HepG2 (cell line): ENCODE measurements around the gene ZNF391. TPM values are rescaled to one million over a fixed set of nuclear protein-coding genes. Genes with fewer than 3 reads are reported as not detected.

Source experiments
- ATAC-seq: fragments of 200-7000 bp; cut with Tn5 transposase; 3 replicates; pipeline ENCODE4 v1.9.1; 2020; ENCODE audit warnings: mild to moderate bottlenecking, moderate library complexity
- BruUV-seq: library from RNA; stranded (reverse); fragments of 400-500 nt; replicated peaks from 2 replicates; lab custom pipeline; 2021; lab: Mats Ljungman, UMichigan
- CTCF ChIA-PET: fragments of 300-600 bp; formaldehyde crosslinking; extraction: SDS; loops from one replicate; lab custom pipeline; 2021; ENCODE audit warnings: low total read pairs, inconsistent platforms, low intra/inter-chr PET ratio; lab: Yijun Ruan, JAX
- POLR2A ChIA-PET: fragments of 350-600 bp; sonication (Branson Sonifier 250); formaldehyde crosslinking; loops from one replicate; lab custom pipeline; 2020; ENCODE audit warnings: antibody characterized with exemption, inconsistent platforms; lab: Yijun Ruan, JAX
- DNase-seq: peaks from one replicate; pipeline ENCODE4 v3.0.0-alpha.2; 2015; ENCODE audit warnings: low spot score
- FAIRE-seq: peaks from 3 replicates; lab custom pipeline; 2011; peaks lifted over from hg19 to GRCh38; lab: Jason Lieb, UNC
- H2AFZ ChIP-seq: one replicate; pipeline ENCODE4 v1.6.1; 2011; ENCODE audit warnings: low read length, inconsistent platforms
- H3K27ac ChIP-seq: fragments of 300-600 bp; 3 replicates; pipeline ENCODE4 v1.8.0; 2011; ENCODE audit warnings: mixed run types, mild to moderate bottlenecking, mixed read lengths, low read length, inconsistent platforms; ENCODE audit not compliant: insufficient read depth; ENCODE audit errors: extremely low read length
- H3K27me3 ChIP-seq, 2 experiments: fragments of 200-600 bp in 1 of 2; 2 replicates in 1 of 2; 3 replicates in 1 of 2; pipeline versions ENCODE4 v1.6.0 to v1.8.0; 2011; ENCODE audit warnings: low read length in 2 of 2, mild to moderate bottlenecking in 2 of 2, moderate library complexity in 2 of 2, inconsistent platforms in 1 of 2; ENCODE audit not compliant: insufficient read depth in 2 of 2, control insufficient read depth in 1 of 2
- H3K36me3 ChIP-seq, 2 experiments: fragments of 200-600 bp in 1 of 2; replicated peaks in 1 of 2; 2 replicates in 1 of 2; 3 replicates in 1 of 2; pipeline versions ENCODE4 v1.5.1 to v1.8.0; 2011; ENCODE audit warnings: low read length in 2 of 2, inconsistent platforms in 1 of 2; ENCODE audit not compliant: insufficient read depth in 2 of 2, control insufficient read depth in 1 of 2
- H3K4me1 ChIP-seq: 2 replicates; pipeline ENCODE4 v1.5.1; 2012; ENCODE audit warnings: low read length, inconsistent platforms; ENCODE audit not compliant: insufficient read depth
- H3K4me2 ChIP-seq: 2 replicates; pipeline ENCODE4 v1.6.0; 2011; ENCODE audit warnings: low read depth, low read length, inconsistent platforms
- H3K4me3 ChIP-seq, 3 experiments: fragments of 200-600 bp in 1 of 3; sonication (generic), shearing (Covaris generic) in 1 of 3; replicated peaks in 1 of 3; 2 replicates each; pipeline ENCODE4 v1.5.1; 2011 to 2016; ENCODE audit warnings: low read length in 3 of 3, inconsistent platforms in 2 of 3, low read depth in 2 of 3, mild to moderate bottlenecking in 2 of 3, control low read depth in 1 of 3, mixed read lengths in 1 of 3; ENCODE audit not compliant: insufficient read depth in 1 of 3
- H3K79me2 ChIP-seq: one replicate; pipeline ENCODE4 v1.6.1; 2011; ENCODE audit warnings: low read length, inconsistent platforms; ENCODE audit not compliant: insufficient read depth
- H3K9ac ChIP-seq: 2 replicates; pipeline ENCODE4 v1.6.0; 2011; ENCODE audit warnings: mild to moderate bottlenecking, low read depth, low read length, inconsistent platforms; ENCODE audit not compliant: insufficient read depth
- H3K9me3 ChIP-seq: 2 replicates; pipeline ENCODE4 v1.5.1; 2012; ENCODE audit warnings: mild to moderate bottlenecking, low read length
- H4K20me1 ChIP-seq: 2 replicates; pipeline ENCODE4 v1.6.0; 2011; ENCODE audit warnings: inconsistent platforms, mild to moderate bottlenecking, low read length, moderate library complexity; ENCODE audit not compliant: insufficient read depth
- ARID2 ChIP-seq: sonication (generic); formaldehyde crosslinking; IDR thresholded peaks from 2 replicates; pipeline ENCODE4 v1.8.1; 2022; ENCODE audit warnings: mild to moderate bottlenecking, missing genetic modification reagents, borderline replicate concordance
- ATF7 ChIP-seq, 2 experiments: fragments of 450-650 bp in 1 of 2; sonication (generic) in 1 of 2; formaldehyde crosslinking in 1 of 2; IDR thresholded peaks; 2 replicates each; pipeline versions ENCODE4 v1.4.0 to v1.6.1; 2016 to 2020; ENCODE audit warnings: antibody characterized with exemption in 1 of 2, mild to moderate bottlenecking in 1 of 2, missing genetic modification reagents in 1 of 2
- EZH2 ChIP-seq: conservative IDR thresholded peaks from 2 replicates; pipeline ENCODE4 v1.6.1; 2012; ENCODE audit warnings: mild to moderate bottlenecking, low read depth, low read length, moderate library complexity
- GMEB1 ChIP-seq: sonication (generic); formaldehyde crosslinking; IDR thresholded peaks from 2 replicates; pipeline ENCODE4 v1.5.1; 2020; ENCODE audit warnings: missing genetic modification reagents, mild to moderate bottlenecking, borderline replicate concordance
- IRF1 ChIP-seq: sonication (generic); formaldehyde crosslinking; IDR thresholded peaks from 2 replicates; pipeline ENCODE4 v1.4.0; 2020; ENCODE audit warnings: low read depth, mild to moderate bottlenecking, missing genetic modification reagents
- KDM1A ChIP-seq: IDR thresholded peaks from 2 replicates; pipeline ENCODE4 v1.6.1; 2016; ENCODE audit warnings: missing compliant biosample characterization
- MAFG ChIP-seq: sonication (generic); formaldehyde crosslinking; IDR thresholded peaks from 2 replicates; pipeline ENCODE4 v1.5.1; 2020; ENCODE audit warnings: mild to moderate bottlenecking, missing genetic modification reagents
- MNT ChIP-seq: fragments of 450-650 bp; IDR thresholded peaks from 2 replicates; pipeline ENCODE4 v1.6.1; 2016
- MTF2 ChIP-seq: sonication (generic); formaldehyde crosslinking; IDR thresholded peaks from 2 replicates; pipeline ENCODE4 v1.5.0; 2020; ENCODE audit warnings: missing genetic modification reagents, borderline replicate concordance
- NFIC ChIP-seq: IDR thresholded peaks from 2 replicates; pipeline ENCODE4 v1.6.1; 2012; ENCODE audit warnings: mild to moderate bottlenecking, low read length, inconsistent platforms
- PHB2 ChIP-seq: fragments of 450-650 bp; IDR thresholded peaks from 2 replicates; pipeline ENCODE4 v1.6.1; 2018; ENCODE audit not compliant: partially characterized antibody
- PITX1 ChIP-seq: sonication (generic); formaldehyde crosslinking; IDR thresholded peaks from 2 replicates; pipeline ENCODE4 v1.5.1; 2020; ENCODE audit warnings: mild to moderate bottlenecking, missing genetic modification reagents
- SIX1 ChIP-seq: sonication (generic); formaldehyde crosslinking; IDR thresholded peaks from 2 replicates; pipeline ENCODE4 v1.4.0; 2020; ENCODE audit warnings: missing genetic modification reagents, borderline replicate concordance
- SNRNP70 ChIP-seq: fragments of 200-400 bp; formaldehyde crosslinking; IDR thresholded peaks from 2 replicates; pipeline ENCODE4 v1.6.1; 2017; ENCODE audit warnings: mild to moderate bottlenecking, low read depth, low read length, moderate library complexity
- ZFP90 ChIP-seq: sonication (generic); formaldehyde crosslinking; IDR thresholded peaks from 2 replicates; pipeline ENCODE4 v1.8.0; 2022; ENCODE audit warnings: missing genetic modification reagents, mild to moderate bottlenecking, inconsistent platforms, borderline replicate concordance
- ZNF670 ChIP-seq: sonication (generic); formaldehyde crosslinking; IDR thresholded peaks from 2 replicates; pipeline ENCODE4 v1.8.0; 2022; ENCODE audit warnings: mild to moderate bottlenecking, missing genetic modification reagents, borderline replicate concordance
- WGBS: methylation state at CpG from one replicate; pipeline ENCODE4 v1.1.6; 2017; ENCODE audit warnings: low lambda C conversion rate; 5-methylcytosine and 5-hydroxymethylcytosine counted together
- in situ Hi-C: cut with HindIII; loops from 2 replicates; pipeline ENCODE4 v1.10.0; 2017; ENCODE audit warnings: low pct_unique_long_range_greater_than_20kb; ENCODE audit not compliant: extremely low pct_ligation_motif_present
- intact Hi-C: fragments of 100-400 bp; cut with micrococcal nuclease; formaldehyde crosslinking; loops from one replicate; pipeline ENCODE4 v1.10.0; 2022; ENCODE audit not compliant: unreplicated experiment
- polyA plus RNA-seq, 8 experiments: library from polyadenylated mRNA; depleted of rRNA in 3 of 8; stranded (reverse) in 7 of 8; unstranded in 1 of 8; fragments of >200 nt; fragmentation: Illumina TruSeq in 4 of 8; extraction: Trizol in 4 of 8; gene quantifications; 2 replicates each; pipeline versions ENCODE4 v1.2.1 to v1.2.3, GENCODE V29; 2011 to 2016; ENCODE audit warnings: low read depth in 4 of 8, missing spikeins in 1 of 8, mixed read lengths in 1 of 8; ENCODE audit not compliant: insufficient read depth in 1 of 8
- total RNA-seq, 5 experiments: library from RNA; depleted of rRNA; stranded (reverse); fragments of >200 nt; fragmentation: Illumina TruSeq; extraction: Trizol; gene quantifications; 2 replicates each; pipeline ENCODE4 v1.2.3, GENCODE V29; 2016; ENCODE audit warnings: low read depth in 1 of 5

ZNF391 gene
- total and polyA plus RNA-seq, 2 of the 13 experiments (the other 11 are each of a cell fraction or from before 2014, with no cell fraction given): 0.78 to 1.7 TPM

GRCh38 chr6:27415898-27416297 lies 27.3 kb downstream of the ZNF391 start:
- ChIA-PET POLR2A (no interaction called here), CTCF (no interaction called here)
- TF ChIP-seq SNRNP70 (no peak), ATF7 (IDR thresholded peaks at IDR 0.05) (peak; percentile 73), ATF7 (CRISPR knock-in tag; IDR thresholded peaks at IDR 0.05) (no peak), MNT (no peak)
- Histone ChIP-seq H3K36me3 (no peaks in the 10 kb centered on the region; a peak in 1 of 5 replicates), H2AFZ (no peak overlapping the region), H3K79me2 (no peaks in the 10 kb centered on the region), H3K4me3 (no peak overlapping the region), H3K27me3 (peaks cover 0 to 2% of the 10 kb centered on the region in 2 experiments; a peak in 1 of 5 replicates), H3K4me1 (no peaks in the 10 kb centered on the region), H3K9me3 (peaks cover 8% of the 10 kb centered on the region; the same call in 1 of the 2 replicates), H3K9ac (no peak overlapping the region), H4K20me1 (no peaks in the 10 kb centered on the region), H3K27ac (no peak overlapping the region), H3K4me2 (no peak overlapping the region)
- in situ Hi-C loops (no loop called here), intact Hi-C loops (no loop called here)
- DNase-seq (no peak), FAIRE-seq (no peak), ATAC-seq (no peak)
- WGBS: 12% methylated on average over 2 of the region's 2 CpGs
- no TSS peak for BruUV-seq

GRCh38 chr6:27419363-27419762 lies 30.8 kb downstream of the ZNF391 start:
- FAIRE-seq (no peak), DNase-seq (no peak), ATAC-seq (no peak)
- no TSS peak for BruUV-seq
- intact Hi-C loops: no loop called here
- Histone ChIP-seq H2AFZ (no peak overlapping the region), H3K4me3 (no peak overlapping the region), H3K9me3 (peaks cover 8% of the 10 kb centered on the region; the same call in 1 of the 2 replicates), H3K4me2 (no peak overlapping the region), H4K20me1 (no peaks in the 10 kb centered on the region), H3K27ac (no peak overlapping the region), H3K36me3 (no peaks in the 10 kb centered on the region; a peak in 1 of 5 replicates), H3K79me2 (no peaks in the 10 kb centered on the region), H3K4me1 (no peaks in the 10 kb centered on the region), H3K9ac (no peak overlapping the region), H3K27me3 (peaks cover 2 to 6% of the 10 kb centered on the region in 2 experiments; a peak in 1 of 5 replicates)
- in situ Hi-C loops: no loop called here
- CTCF ChIA-PET: no interaction called here
- POLR2A ChIA-PET: no interaction called here
- TF ChIP-seq ZFP90 (CRISPR knock-in tag): no peak
- TF ChIP-seq ZNF670 (CRISPR knock-in tag): no peak
- TF ChIP-seq PHB2: no peak
- TF ChIP-seq MTF2: no peak
- no peak for TF ChIP-seq PITX1 (CRISPR knock-in tag)
- no peak for TF ChIP-seq SIX1 (CRISPR knock-in tag)
- no peak for TF ChIP-seq IRF1
- TF ChIP-seq KDM1A (CRISPR knock-in tag): no peak
- no peak for TF ChIP-seq NFIC
- TF ChIP-seq ARID2 (CRISPR knock-in tag): no peak
- no peak for TF ChIP-seq MAFG
- TF ChIP-seq EZH2: no peak
- no peak for TF ChIP-seq GMEB1 (CRISPR knock-in tag)
